8988T (cell line): ENCODE results near the gene GINS1.

Experiments used
- DNase-seq: peaks from one replicate; pipeline ENCODE4 v3.0.0; 2011

GINS1 gene

DNA sequence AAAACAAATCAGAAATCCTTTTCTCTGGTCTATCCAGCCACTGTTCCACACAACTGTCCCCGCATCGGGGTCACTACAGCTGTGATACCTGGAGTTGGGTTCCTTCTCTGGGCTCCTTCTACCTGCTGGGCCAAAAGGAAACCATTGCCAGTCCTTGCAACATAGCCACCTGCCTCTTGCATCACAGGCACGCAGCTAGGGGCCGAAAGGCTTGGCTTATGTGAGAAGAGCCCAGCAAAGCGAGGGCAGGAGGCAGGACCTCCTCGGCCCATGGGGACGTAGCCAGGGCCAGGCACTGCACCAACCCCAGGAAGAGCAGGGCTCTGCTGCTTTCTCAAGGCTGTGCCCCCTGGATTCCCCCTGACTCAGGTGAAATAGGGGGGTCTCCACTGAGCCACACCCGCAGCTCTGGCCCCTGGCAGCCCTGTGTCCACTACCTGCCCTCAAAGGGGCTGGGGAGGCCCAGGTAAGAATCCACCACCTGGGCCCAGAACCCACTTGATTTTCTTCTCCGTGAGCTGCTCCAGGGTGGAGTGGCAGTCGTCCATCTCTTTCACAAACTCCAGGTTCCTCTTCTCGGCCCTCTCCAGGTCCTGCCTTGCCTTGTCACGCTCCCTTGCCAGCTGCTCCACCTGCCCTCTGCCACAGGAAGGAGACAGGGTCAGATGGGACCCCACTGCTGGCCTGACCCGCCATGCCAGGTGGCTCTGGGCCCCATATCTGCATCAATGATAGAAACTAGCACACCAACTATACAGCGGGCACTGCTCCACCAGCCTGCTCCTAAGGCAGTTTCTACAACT lies 88.9 kb downstream of the GINS1 start:
- no peak for DNase-seq

DNA sequence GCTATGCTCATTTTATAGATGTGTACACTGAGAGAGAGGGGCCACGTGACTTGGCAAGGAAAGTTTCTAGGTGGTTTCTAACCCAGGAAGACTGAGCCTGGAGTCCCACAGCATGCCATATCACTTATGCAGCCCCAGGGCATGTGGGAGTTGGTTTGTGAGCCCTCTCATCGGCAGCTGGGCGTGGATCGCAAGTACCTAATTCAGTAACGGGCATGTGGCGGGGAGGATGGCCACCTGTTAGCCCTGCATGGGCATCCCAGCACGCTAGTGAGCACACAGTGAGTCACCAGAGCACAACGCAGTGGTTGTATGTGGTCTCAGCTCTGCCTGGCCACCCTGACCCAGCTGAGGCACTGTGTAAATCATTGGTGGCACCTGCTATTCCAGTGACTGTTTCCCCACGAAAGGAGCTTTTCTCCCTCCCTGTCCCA lies 89.5 kb downstream of the GINS1 start:
- no peak for DNase-seq

- no peak for DNase-seq
Observed at GRCh38 chr20:25497586-25498279, 90.3 kb downstream of the GINS1 start.
